GM12801 (cell line): ENCODE results near the gene ACSL1.

ENCODE experiments used
- CTCF ChIP-seq: IDR thresholded peaks from one replicate; pipeline ENCODE4 v1.5.1; 2011; ENCODE audit warnings: control low read depth; ENCODE audit not compliant: insufficient read length; ENCODE audit errors: extremely low read depth

The ACSL1 gene

GRCh38 chr4:184850018-184850417 lies 24.2 kb upstream of the ACSL1 start:
- TF ChIP-seq CTCF: no peak

- TF ChIP-seq CTCF: no peak
Measured at GRCh38 chr4:184849185-184849584, 23.4 kb upstream of the ACSL1 start.

- no peak for TF ChIP-seq CTCF
Measured at GRCh38 chr4:184848510-184848909, 22.7 kb upstream of the ACSL1 start.

GRCh38 chr4:184846531-184846930 lies 20.8 kb upstream of the ACSL1 start:
- no peak for TF ChIP-seq CTCF

GRCh38 chr4:184845367-184846021 lies 19.7 kb upstream of the ACSL1 start:
- TF ChIP-seq CTCF: no peak

- no peak for TF ChIP-seq CTCF
Measured at GRCh38 chr4:184844742-184845141, 19.0 kb upstream of the ACSL1 start.

- no peak for TF ChIP-seq CTCF
Measured at GRCh38 chr4:184843984-184844554, 18.3 kb upstream of the ACSL1 start.
